PC-9 (cell line): Measurements from ENCODE around the gene C5orf34.

ENCODE experiments used
- EZH2 ChIP-seq: fragments of 200-600 bp; sonication (generic); IDR thresholded peaks from 2 replicates; pipeline ENCODE4 v1.8.0; 2017; ENCODE audit warnings: antibody characterized with exemption, low read depth
- TF ChIP-seq, protein P1 (sequence below): fragments of 200-600 bp; sonication (generic); conservative IDR thresholded peaks from 2 replicates; pipeline ENCODE4 v1.6.1; 2017; ENCODE audit warnings: mixed run types, antibody characterized with exemption, mild to moderate bottlenecking, moderate library complexity

DNA sequence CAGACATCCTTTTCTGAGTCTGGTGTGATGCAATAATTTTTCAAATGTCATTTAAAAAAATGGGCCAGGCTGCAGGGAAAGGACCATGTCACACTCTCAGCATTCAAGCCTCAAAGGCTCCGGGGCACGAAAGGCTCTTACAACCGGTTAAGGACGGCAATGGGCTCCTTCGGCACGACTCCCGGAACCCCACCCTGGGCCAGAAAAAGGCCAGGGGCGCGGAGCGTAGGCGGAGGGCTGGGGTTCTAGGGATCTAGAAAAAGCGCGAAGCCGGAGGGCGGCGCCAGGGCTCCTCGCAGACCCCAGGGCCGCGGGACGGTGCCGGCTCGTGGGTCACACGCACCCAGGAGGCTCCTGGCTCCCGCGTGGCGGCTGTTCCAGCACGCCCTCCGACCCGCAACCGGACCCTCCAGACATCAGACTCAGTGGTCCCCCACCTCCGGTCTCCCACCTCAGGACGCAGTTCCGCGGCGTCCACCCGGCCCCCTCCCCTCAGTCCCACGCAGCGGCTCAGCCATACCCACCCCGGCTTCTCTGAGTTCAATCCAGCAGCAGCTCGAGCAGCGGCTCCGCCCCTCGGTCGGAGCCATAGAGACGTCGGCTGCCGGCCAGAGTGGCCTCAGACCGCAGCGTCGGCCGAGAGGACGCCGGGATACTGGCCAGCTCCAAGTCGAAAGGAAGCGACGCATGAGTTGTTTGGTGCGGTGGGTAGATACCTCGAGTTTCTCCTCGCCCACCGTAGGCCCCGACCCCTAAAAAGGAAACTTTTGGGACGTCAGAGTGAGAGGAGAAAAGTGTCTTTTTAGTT is 31.4 kb downstream of the C5orf34 start, which contains the start of gene TMEM267:
- TF ChIP-seq, protein P1, sequence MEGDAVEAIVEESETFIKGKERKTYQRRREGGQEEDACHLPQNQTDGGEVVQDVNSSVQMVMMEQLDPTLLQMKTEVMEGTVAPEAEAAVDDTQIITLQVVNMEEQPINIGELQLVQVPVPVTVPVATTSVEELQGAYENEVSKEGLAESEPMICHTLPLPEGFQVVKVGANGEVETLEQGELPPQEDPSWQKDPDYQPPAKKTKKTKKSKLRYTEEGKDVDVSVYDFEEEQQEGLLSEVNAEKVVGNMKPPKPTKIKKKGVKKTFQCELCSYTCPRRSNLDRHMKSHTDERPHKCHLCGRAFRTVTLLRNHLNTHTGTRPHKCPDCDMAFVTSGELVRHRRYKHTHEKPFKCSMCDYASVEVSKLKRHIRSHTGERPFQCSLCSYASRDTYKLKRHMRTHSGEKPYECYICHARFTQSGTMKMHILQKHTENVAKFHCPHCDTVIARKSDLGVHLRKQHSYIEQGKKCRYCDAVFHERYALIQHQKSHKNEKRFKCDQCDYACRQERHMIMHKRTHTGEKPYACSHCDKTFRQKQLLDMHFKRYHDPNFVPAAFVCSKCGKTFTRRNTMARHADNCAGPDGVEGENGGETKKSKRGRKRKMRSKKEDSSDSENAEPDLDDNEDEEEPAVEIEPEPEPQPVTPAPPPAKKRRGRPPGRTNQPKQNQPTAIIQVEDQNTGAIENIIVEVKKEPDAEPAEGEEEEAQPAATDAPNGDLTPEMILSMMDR, result no peak
- no peak for TF ChIP-seq EZH2
